ENCODE measurements around the gene TMEM239.
"Not testable (repeated sequence)": the region's sequence is repeated elsewhere in the genome, so short reads cannot be mapped to it uniquely, and the experiment has no call there.

Gene TMEM239

DNA sequence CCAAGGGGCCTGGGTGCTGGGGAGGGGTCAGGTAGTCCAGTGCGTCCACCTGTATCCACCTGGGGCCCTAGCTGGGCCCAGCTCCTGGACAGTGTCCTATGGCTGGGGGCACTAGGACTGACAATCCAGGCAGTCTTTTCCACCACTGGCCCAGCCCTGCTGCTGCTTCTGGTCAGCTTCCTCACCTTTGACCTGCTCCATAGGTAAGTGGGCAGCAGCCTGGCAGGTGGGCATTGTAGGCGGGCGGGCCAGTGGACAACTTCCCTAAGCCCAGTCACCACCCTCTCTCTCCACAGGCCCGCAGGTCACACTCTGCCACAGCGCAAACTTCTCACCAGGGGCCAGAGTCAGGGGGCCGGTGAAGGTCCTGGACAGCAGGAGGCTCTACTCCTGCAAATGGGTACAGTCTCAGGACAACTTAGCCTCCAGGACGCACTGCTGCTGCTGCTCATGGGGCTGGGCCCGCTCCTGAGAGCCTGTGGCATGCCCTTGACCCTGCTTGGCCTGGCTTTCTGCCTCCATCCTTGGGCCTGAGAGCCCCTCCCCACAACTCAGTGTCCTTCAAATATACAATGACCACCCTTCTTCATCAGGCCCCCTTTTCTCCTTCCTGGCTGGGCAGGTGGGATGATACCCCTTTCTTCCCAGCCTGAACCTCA is 793 bp upstream of the TMEM239 start:
- no peak for DNase-seq
- in situ Hi-C loops (cut with HindIII; ENCODE audit: low pct_ligation_motif_present, low pct_unique_long_range_greater_than_20kb, low sequenced_read_pairs), result no loop called here

DNA sequence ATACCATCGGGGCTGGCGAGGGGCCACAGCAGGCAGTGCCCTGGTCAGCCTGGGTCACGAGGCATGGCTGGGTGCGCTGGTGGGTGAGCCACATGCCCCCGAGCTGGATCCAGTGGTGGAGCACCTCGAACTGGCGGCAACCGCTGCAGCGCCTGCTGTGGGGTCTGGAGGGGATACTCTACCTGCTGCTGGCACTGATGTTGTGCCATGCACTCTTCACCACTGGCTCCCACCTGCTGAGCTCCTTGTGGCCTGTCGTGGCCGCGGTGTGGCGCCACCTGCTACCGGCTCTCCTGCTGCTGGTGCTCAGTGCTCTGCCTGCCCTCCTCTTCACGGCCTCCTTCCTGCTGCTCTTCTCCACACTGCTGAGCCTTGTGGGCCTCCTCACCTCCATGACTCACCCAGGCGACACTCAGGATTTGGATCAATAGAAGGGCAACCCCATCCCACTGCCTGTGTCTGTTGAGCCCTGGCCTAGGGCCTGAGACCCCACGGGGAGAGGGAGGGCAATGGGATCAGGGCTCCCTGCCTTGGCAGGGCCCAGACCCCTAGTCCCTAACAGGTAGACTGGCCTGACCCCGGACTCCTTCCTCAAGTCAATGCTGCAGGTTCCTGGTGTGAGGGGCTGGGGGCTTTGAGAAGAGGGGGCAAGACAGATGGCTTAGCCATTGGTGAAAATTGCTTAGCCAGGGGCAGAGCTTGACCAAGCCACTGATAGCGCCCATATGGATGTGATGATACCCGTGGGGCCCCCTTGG is 598 bp downstream of the TMEM239 start:
- no peak for DNase-seq
- in situ Hi-C loops (cut with HindIII; ENCODE audit: low pct_ligation_motif_present, low pct_unique_long_range_greater_than_20kb, low sequenced_read_pairs), result no loop called here

DNA sequence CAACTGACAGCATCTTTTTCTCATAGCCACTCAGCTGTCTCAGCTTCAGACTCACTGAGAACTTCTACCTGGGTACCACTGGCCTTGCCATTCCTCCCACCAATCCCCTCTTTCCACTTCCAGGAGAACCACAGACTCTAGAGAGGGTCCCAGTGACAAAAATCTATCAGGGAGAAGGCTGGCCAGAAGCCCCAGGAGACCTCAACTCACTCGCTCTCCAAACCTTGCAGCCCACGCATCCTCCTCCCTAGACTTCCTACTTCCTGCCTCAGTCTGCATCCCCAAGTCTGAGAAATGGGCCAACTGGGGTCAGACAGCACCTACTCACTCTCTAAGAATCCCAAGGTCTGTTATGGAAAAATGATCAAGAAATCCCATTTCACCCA is 1.2 kb downstream of the TMEM239 start:
- DNase-seq, result no peak
- in situ Hi-C loops (cut with HindIII; ENCODE audit: low pct_ligation_motif_present, low pct_unique_long_range_greater_than_20kb, low sequenced_read_pairs), result no loop called here

DNA sequence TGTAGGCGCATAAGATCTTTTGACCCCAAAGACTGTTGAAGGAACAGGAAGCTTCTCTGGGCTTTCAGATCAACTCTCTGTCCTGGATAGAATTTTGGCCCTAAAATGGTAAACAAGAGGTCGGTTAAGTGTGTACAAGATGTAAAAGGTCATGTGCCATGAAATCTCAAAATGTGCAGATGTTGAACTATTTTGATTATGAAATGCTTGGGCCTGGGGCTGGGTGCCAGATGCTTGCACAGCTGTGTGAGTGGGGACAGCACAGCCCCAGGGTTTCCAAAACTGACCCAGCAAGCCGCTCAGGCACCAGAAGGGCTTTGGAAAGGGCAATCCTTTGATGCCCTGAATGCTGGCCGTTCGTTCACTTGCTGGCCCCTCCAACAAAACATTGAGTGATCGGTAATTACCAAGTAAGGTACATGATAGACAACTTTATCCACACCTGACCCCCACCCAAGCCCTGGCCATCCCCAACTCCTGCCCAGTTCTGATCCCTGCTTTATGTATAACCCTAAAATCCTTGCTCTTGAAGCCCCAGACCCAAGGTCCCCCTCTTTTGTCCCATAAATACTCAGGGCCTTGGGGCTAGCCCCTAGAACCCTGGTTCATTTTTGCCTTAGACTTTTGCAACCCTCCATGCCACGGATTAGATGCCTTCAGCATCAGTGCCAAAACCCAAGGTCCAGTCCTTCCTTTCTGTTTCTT is 1.9 kb downstream of the TMEM239 start:
- DNase-seq, result no peak
- in situ Hi-C loops (cut with HindIII; ENCODE audit: low pct_ligation_motif_present, low pct_unique_long_range_greater_than_20kb, low sequenced_read_pairs), result no loop called here

DNA sequence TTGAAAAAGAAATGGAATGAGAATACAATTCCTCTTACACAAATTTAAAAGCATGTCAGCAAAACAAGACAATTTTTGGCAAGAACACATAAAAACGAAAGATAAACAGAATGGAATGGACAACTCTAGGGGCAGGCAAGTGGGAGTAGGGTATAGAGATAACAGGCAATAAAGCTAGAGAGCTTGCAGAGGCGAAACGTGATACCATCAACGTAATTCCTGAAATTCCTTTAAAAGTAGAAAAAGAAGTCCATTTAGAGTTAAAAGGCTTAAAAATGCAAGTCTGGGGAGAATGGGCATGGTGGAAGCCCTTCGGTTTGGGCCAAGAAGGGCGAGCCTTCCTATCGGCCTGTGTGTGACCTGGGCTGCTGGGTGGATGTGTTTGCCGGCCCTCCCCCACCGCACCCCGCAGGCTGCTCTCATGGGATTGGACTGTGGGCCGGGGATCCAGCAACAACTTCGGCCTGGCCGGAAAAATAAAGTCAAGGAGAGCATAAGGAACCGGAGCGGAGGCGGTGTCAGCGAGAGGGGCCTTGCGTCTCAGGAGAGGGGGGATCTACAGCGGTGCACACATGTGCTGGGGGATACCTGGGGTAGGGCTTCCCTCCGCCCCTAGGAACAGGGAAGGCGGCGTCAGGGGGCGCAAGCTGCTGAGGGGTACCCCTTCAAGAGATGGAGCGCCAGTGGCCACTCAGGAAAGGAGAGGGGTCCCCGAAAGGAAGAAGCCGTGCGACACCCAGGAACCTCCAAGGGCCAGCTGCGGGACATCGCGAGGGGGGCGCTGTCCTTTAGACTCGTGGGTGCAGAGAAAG is 4.1 kb downstream of the TMEM239 start:
- in situ Hi-C loops (cut with HindIII; ENCODE audit: low pct_ligation_motif_present, low pct_unique_long_range_greater_than_20kb, low sequenced_read_pairs), result no loop called here
- no peak for DNase-seq

DNA sequence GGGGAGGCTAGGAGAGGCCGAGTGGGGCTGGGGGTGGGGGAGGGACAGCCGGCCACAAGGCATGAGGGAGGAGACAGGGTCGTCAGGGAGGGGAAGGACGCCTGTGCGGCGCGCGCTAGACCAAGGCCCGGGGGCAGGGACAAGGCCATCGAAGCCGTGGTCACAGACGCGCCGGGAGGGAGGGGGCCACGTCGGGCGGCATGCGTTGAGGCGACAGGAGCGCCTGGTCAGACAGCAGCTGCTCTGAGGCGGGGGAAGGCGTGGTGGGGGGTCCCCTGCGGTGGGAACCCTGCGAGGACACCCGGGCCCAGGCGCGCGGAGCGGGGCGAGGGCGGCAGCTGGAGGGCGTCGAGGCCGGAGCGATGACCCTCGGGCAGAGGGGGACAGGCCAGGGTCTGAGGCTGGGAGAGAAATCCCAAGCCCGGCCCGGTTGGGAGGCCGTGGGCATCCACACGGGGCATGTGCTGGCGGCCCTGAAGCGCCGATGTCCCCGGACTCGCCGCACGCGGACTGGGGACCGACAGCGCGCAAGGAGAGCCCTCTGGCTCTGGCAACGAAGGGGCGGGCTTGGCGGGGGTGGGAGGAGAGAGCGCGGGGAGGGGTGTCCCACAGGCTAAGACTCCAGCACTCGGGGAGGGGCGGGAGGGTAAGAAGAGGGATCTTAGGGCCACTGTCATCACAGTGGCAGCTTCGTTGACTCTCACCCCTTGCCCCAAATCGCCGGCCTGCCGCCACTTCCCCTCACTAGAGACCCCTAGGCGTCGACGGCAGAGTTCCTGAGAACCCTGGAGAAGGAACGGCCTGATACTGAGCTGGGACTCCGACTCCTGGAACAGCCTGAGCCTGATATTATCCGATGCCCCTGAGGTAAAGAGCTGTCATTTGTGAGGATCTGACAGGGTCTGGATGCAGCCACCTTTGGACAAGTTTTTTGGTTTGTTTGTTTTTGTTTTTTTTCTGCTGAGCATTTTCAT is 5.0 kb downstream of the TMEM239 start:
- DNase-seq, result no peak
- in situ Hi-C loops (cut with HindIII; ENCODE audit: low pct_ligation_motif_present, low pct_unique_long_range_greater_than_20kb, low sequenced_read_pairs), result no loop called here

DNA sequence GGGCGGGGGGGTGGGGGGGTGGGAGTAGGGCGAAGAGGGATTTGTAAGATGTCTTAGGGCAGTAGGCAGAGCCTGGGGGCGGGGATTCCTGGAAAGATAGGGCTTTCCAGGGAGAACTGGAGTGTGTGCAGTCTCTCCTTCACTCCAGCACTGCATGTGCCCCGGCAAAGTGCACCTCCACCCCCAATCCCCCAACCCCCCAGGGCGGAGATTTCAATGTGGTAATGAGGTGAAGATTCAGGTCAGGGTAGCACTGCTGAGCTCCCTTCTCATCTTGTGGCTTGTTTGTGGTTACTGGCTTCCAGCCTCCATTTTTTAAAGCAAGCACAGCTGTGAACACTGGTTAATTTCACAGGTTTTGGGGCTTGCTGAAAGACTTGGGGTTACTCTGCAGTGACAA is 5.9 kb downstream of the TMEM239 start:
- no peak for DNase-seq

DNA sequence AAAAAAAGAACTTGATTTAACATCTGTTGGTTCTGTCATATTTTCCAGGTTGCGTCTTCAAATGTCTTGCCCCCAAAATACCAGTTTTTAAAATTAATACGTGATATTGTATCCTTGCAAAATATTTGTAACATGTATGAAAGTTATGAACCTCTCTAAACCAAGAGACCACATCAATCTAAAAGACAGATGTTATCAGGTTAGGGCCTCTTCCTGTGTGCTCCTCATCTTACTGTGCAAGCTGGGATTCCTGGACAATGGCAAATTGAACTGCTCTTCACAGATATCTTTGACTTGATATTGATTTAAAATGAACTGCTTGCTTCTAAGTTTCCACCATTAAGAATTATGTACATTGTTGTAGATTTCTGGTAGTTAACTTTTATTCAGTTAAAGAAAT is 9.6 kb downstream of the TMEM239 start:
- in situ Hi-C loops (cut with HindIII; ENCODE audit: low pct_ligation_motif_present, low pct_unique_long_range_greater_than_20kb, low sequenced_read_pairs), result no loop called here
- no peak for DNase-seq

More for the DNA sequence above, 5.9 kb downstream of the TMEM239 start:
- in situ Hi-C loops (cut with HindIII; ENCODE audit: low pct_ligation_motif_present, low pct_unique_long_range_greater_than_20kb, low sequenced_read_pairs), result no loop called here

DNA sequence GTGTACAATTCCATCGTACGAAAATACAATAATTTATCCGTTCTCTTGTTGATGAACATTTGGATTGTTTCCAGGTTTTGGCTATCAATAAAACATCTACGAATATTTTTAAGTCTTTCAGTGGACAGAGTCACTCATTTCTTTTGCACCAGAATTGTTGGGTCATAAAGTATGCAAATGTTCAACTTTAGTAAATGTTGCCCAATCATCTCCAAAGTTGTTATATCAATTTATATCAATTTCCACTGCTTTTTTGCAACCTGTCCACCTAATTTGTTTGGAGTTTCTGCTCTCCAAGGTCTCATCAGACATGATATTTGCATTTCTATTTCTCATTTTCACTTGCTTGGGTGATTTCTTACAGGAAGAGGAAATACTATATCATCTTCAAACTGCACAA is 10.5 kb downstream of the TMEM239 start:
- in situ Hi-C loops (cut with HindIII; ENCODE audit: low pct_ligation_motif_present, low pct_unique_long_range_greater_than_20kb, low sequenced_read_pairs), result no loop called here
- no peak for DNase-seq

DNA sequence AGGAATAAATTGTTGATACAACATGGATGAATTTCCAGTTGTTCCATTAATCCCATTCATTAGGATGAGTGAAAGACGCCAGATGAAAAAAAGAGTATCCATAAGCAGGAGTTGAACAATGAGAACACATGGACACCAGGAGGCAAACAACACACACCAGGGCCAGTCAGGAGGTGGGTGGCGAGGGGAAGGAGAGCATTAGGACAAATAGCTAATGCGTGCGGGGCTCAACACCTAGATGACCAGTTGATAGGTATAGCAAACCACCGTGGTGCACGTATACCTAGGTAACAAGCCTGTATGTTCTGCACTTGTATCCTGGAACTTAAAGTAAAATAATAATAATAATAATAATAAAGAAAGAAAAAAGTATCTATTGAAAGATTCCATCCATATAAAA is 13.2 kb downstream of the TMEM239 start:
- DNase-seq, result no peak
- in situ Hi-C loops (cut with HindIII; ENCODE audit: low pct_ligation_motif_present, low pct_unique_long_range_greater_than_20kb, low sequenced_read_pairs), result no loop called here

DNA sequence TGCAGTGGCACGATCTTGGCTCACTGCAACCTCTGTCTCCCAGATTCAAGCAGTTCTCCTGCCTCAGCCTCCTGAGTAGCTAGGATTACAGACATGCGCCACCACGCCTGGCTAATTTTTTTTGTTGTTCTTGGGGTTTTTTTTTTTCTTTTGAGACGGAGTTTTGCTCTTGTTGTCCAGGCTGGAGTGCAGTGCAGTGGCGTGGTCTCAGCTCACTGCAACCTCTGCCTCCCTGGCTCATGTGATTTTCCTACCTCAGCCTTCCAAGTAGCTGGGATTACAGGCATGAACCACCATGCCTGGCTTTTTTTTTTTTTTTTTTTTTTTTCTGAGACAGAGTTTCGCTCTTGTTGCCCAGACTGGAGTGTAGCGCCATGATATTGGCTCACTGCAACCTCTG is 15.0 kb downstream of the TMEM239 start:
- DNase-seq; in situ Hi-C loops (cut with HindIII; ENCODE audit: low pct_ligation_motif_present, low pct_unique_long_range_greater_than_20kb, low sequenced_read_pairs): not testable (repeated sequence)

DNA sequence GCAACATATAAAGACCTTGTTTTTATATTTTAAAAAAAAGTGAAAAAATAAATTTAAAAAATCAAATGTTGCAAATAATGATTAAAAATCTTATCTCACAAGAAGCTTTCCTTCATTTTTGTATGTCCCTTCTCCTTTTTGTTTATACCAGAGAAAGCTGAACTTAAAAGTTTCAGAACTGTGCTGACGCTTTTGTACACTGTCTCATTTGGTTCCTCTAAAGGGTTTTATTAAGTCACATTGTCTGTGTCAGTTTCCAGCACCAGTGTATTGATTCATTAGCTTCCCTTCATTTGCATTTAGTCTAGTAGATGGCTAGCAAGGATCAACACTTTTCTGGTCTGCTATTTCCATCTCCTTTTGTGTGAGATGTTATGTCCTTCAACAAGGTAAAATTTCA is 17.6 kb downstream of the TMEM239 start:
- in situ Hi-C loops (cut with HindIII; ENCODE audit: low pct_ligation_motif_present, low pct_unique_long_range_greater_than_20kb, low sequenced_read_pairs), result no loop called here
- no peak for DNase-seq

DNA sequence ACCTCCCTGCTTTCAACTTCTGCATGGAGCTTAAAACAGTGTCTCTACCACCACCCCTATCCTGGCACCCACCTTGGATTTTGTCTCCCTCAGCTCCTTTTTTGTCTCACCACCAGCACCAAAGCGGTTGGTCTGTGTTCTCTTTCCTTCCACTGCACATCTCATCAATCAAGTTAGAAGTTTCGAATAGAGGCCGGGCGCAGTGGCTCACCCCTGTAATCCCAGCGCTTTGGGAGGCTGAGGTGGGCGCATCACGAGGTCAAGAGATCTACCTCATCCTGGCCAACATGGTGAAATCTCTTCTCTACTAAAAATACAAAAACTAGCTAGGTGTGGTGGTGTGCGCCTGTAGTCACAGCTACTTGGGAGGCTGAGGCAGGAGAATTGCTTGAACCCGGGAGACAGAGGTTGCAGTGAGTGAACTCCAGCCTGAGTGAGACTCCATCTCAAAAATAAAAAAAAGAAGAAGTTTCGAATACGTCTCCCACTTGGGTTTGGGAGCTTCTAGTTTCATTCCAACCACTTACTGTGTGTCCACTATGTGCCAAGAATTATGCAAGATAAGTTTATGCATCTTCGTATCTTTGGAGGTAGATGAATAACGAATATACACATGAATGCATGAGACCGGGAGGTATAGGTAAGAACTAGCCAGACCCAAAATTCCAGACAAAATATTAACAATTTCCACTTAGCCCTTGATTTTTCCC is 18.4 kb downstream of the TMEM239 start:
- in situ Hi-C loops (cut with HindIII; ENCODE audit: low pct_ligation_motif_present, low pct_unique_long_range_greater_than_20kb, low sequenced_read_pairs), result no loop called here
- no peak for DNase-seq

DNA sequence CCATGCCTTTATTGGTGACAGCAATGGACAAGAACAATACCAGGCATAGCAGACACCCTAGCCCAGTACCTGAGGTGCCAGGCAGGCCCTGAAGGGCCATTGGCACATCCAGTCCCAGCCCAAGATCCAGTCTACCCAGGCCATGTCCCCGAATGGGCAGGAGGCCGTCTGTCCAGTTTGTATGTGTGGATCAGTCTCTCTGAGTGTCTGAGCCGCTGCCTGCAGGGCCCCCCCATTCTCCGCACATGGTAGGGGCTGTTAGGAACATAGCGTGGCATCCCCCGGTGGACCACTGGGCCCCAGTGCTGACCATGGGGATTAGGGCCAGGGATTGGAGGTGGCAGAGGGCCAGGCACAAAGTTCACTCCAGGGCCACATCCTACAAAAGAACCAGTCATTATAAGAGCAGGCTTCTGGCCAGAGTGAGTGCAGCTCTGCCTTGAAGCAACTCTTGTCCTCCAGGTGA is 19.2 kb downstream of the TMEM239 start:
- no peak for DNase-seq
- in situ Hi-C loops (cut with HindIII; ENCODE audit: low pct_ligation_motif_present, low pct_unique_long_range_greater_than_20kb, low sequenced_read_pairs), result no loop called here

DNA sequence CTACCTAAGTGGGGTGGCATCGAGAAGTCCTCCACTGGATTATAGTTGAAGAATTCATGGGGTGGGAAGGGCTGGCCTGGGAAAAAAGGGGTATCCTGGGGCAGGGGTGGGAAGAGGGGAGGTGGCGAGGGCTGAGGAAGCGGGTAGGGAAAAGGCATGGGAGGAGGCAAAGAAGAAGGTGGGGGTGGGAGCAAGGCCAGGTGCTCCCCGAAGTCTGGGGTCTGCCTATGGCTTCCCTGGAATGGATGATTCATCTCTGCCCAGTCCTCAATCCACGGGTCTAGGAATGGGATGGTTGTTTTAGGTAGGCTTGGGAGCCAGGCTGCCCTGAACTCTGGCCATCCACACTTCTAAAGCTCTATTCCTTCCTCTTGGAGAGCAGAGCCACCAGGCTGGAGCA is 19.9 kb downstream of the TMEM239 start:
- in situ Hi-C loops (cut with HindIII; ENCODE audit: low pct_ligation_motif_present, low pct_unique_long_range_greater_than_20kb, low sequenced_read_pairs), result no loop called here
- DNase-seq, result no peak

DNA sequence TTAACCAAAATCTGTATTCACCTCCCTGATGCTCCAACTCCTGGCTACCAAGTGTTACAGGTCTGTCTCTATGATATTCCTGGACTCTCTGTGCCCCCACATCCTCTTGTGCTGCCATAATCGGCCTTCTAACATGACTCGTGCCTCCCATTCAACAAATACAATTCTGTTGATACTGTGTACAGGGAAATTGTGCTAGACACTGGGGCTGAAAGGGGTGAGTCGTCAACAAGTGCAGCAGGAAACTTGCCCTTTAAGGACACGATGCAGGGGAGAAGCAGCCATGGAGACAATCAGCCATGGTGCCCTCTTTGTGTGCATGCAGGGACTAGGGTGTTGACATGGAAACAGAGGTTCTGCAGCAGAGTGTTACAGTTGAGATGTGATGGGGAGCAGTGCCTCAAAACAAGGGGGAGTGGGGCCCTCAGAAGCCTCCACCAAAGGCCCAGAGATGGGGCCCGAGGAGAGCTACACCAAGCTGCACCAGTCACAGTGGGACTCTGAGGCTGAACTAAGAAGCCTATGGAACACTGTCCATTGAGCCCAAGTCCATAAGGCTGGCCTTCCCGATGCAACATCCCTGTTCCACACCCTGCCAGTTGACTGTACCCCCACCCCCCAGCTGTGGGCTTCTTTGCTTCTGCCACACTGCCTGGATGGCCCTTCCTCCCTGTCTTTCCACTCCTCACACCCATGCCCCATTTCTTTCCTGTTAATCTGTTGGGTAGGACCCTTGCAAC is 21.2 kb downstream of the TMEM239 start:
- in situ Hi-C loops (cut with HindIII; ENCODE audit: low pct_ligation_motif_present, low pct_unique_long_range_greater_than_20kb, low sequenced_read_pairs), result no loop called here
- no peak for DNase-seq

Data from ACHN (cell line).